Measurements from ENCODE around the gene TEX19. TPM values are rescaled to one million over a fixed set of nuclear protein-coding genes. Genes with fewer than 3 reads are reported as not detected.
"Not testable (repeated sequence)": the region's sequence is repeated elsewhere in the genome, so short reads cannot be mapped to it uniquely, and the experiment has no call there.

The TEX19 gene
- total RNA-seq, 1 experiment from 2014 or later: 0.21 TPM

- no peak for TF ChIP-seq REST (IDR thresholded peaks at IDR 0.05; ENCODE audit: insufficient read depth in 1 of 2, low read depth in 2 of 2, low read length in 1 of 2)
- TF ChIP-seq POLR2AphosphoS5 (IDR thresholded peaks at IDR 0.05; ENCODE audit: low read depth, low read length): no peak
- no peak for TF ChIP-seq SIN3A (IDR thresholded peaks at IDR 0.05; ENCODE audit: borderline replicate concordance, insufficient read depth, low read depth, low read length)
- TF ChIP-seq TCF7L2 (IDR thresholded peaks at IDR 0.05; ENCODE audit: low read depth, low read length): no peak
- no peak for TF ChIP-seq CTCF (IDR thresholded peaks at IDR 0.05)
- in situ Hi-C loops (cut with HindIII; ENCODE audit: low pct_unique_long_range_greater_than_20kb, low sequenced_read_pairs) (loop anchor here (5.0 to 10.0 kb wide), 2 partner anchors 52 to 71 kb away; partner anchors contain the start of genes HEXD and OGFOD3), intact Hi-C loops (cut with micrococcal nuclease; ENCODE audit: unreplicated experiment) (no loop called here)
- no peaks in the 10 kb centered on the region for H3K36me3 ChIP-seq (ENCODE audit: control insufficient read depth, insufficient read depth, low read length)
- H3K4me3 ChIP-seq (ENCODE audit: low read depth in 2 of 2, low read length in 2 of 2): no peak overlapping the region
- H3K9me3 ChIP-seq (ENCODE audit: control insufficient read depth, insufficient read depth, low read depth, low read length): no peaks in the 10 kb centered on the region
- no TSS peak for BruUV-seq (replicated peaks)
- no peak for DNase-seq (ENCODE audit: low read depth, low spot score)
- ChIA-PET CTCF (no interaction called here), POLR2A (no interaction called here)
- peaks cover 43% of the 10 kb centered on the region for H3K4me1 ChIP-seq (ENCODE audit: control insufficient read depth, insufficient read depth, low read length)
- H3K27me3 ChIP-seq (ENCODE audit: control insufficient read depth, insufficient read depth, low read length): no peaks in the 10 kb centered on the region
- H3K27ac ChIP-seq (ENCODE audit: low read length): peak overlapping the region; percentile 41
- ATAC-seq: no peak
Observed at GRCh38 chr17:82346342-82347300, 12.4 kb upstream of the TEX19 start.

- H3K9me3 ChIP-seq (ENCODE audit: control insufficient read depth, insufficient read depth, low read depth, low read length); ATAC-seq; BruUV-seq (replicated peaks); H3K27ac ChIP-seq (ENCODE audit: low read length); CTCF ChIA-PET; H3K27me3 ChIP-seq (ENCODE audit: control insufficient read depth, insufficient read depth, low read length); H3K4me3 ChIP-seq (ENCODE audit: low read depth in 2 of 2, low read length in 2 of 2); H3K36me3 ChIP-seq (ENCODE audit: control insufficient read depth, insufficient read depth, low read length); POLR2A ChIA-PET; intact Hi-C loops (cut with micrococcal nuclease; ENCODE audit: unreplicated experiment); DNase-seq (ENCODE audit: low read depth, low spot score): not testable (repeated sequence)
- in situ Hi-C loops (cut with HindIII; ENCODE audit: low pct_unique_long_range_greater_than_20kb, low sequenced_read_pairs): loop anchor here (5.0 to 10.0 kb wide), 2 partner anchors 53 to 69 kb away; partner anchors contain the start of genes HEXD and OGFOD3
- peaks cover 33% of the 10 kb centered on the region for H3K4me1 ChIP-seq (ENCODE audit: control insufficient read depth, insufficient read depth, low read length)
Observed at GRCh38 chr17:82347994-82348393, 11.1 kb upstream of the TEX19 start.

DNA sequence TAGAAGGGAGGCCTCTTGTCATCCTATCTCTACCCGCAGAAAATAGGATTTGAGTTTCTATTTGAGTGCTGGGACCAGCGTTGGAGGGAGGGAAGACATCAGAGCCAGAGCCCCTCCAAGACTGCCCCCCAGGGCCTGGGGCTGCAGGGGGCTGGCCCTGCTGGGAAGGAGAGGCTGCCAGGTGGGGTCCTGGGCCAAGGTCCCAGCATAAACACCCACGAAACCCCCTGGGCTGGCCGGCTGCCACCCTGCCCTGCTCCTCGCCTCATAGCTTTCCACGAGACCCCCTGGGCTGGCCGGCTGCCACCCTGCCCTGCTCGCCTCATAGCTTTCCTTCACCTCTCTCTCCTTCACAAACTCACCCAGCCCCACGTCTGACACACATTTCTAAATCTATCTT, 10.6 kb upstream of the TEX19 start:
- Histone ChIP-seq H3K9me3 (ENCODE audit: control insufficient read depth, insufficient read depth, low read depth, low read length) (no peaks in the 10 kb centered on the region), H3K27me3 (ENCODE audit: control insufficient read depth, insufficient read depth, low read length) (no peaks in the 10 kb centered on the region), H3K4me3 (ENCODE audit: low read depth in 2 of 2, low read length in 2 of 2) (no peak overlapping the region), H3K4me1 (ENCODE audit: control insufficient read depth, insufficient read depth, low read length) (peaks cover 30% of the 10 kb centered on the region), H3K36me3 (ENCODE audit: control insufficient read depth, insufficient read depth, low read length) (no peaks in the 10 kb centered on the region), H3K27ac (ENCODE audit: low read length) (no peak overlapping the region)
- intact Hi-C loops (cut with micrococcal nuclease; ENCODE audit: unreplicated experiment) (no loop called here), in situ Hi-C loops (cut with HindIII; ENCODE audit: low pct_unique_long_range_greater_than_20kb, low sequenced_read_pairs) (loop anchor here (5.0 to 10.0 kb wide), 2 partner anchors 54 to 69 kb away; partner anchors contain the start of genes HEXD and OGFOD3)
- no peak for TF ChIP-seq POLR2AphosphoS5 (IDR thresholded peaks at IDR 0.05; ENCODE audit: low read depth, low read length)
- TF ChIP-seq CTCF (IDR thresholded peaks at IDR 0.05): no peak
- no peak for TF ChIP-seq TCF7L2 (IDR thresholded peaks at IDR 0.05; ENCODE audit: low read depth, low read length)
- no peak for TF ChIP-seq REST (IDR thresholded peaks at IDR 0.05; ENCODE audit: insufficient read depth in 1 of 2, low read depth in 2 of 2, low read length in 1 of 2)
- no peak for TF ChIP-seq SIN3A (IDR thresholded peaks at IDR 0.05; ENCODE audit: borderline replicate concordance, insufficient read depth, low read depth, low read length)
- BruUV-seq (replicated peaks): no TSS peak
- ATAC-seq: no peak
- ChIA-PET CTCF (no interaction called here), POLR2A (no interaction called here)
- DNase-seq (ENCODE audit: low read depth, low spot score): no peak
